A673 (cell line): Measurements from ENCODE around the gene MEOX1. TPM values are rescaled to one million over a fixed set of nuclear protein-coding genes. Genes with fewer than 3 reads are reported as not detected.

ENCODE experiments used
- BruUV-seq: library from RNA; stranded (reverse); fragments of 400-500 nt; replicated peaks from 2 replicates; lab custom pipeline; 2021; lab: Mats Ljungman, UMichigan
- CTCF ChIA-PET: fragments of 300-600 bp; sonication (Branson Sonifier 250); formaldehyde crosslinking; loops from one replicate; lab custom pipeline; 2022; ENCODE audit warnings: antibody characterized with exemption; lab: Charles Lee
- POLR2A ChIA-PET: fragments of 300-600 bp; sonication (Branson Sonifier 250); formaldehyde crosslinking; loops from one replicate; lab custom pipeline; 2022; ENCODE audit warnings: antibody characterized with exemption; ENCODE audit not compliant: low non-redundant PET; lab: Charles Lee
- DNase-seq: peaks from one replicate; pipeline ENCODE4 v3.0.0-alpha.2; 2015; ENCODE audit warnings: low spot score
- H3K27ac ChIP-seq: fragments of 200-600 bp; sonication (generic); 2 replicates; pipeline ENCODE4 v1.5.1; 2016; ENCODE audit warnings: mixed run types, low read depth, mild to moderate bottlenecking, mixed read lengths, antibody characterized with exemption, low read length; ENCODE audit not compliant: poor library complexity, severe bottlenecking
- H3K27me3 ChIP-seq: fragments of 200-600 bp; sonication (generic); replicated peaks from 2 replicates; pipeline ENCODE4 v1.6.1; 2017; ENCODE audit warnings: mixed run types, low read depth, mild to moderate bottlenecking, mixed read lengths, antibody characterized with exemption, low read length; ENCODE audit not compliant: insufficient read depth, poor library complexity
- H3K36me3 ChIP-seq: fragments of 200-600 bp; sonication (generic); 2 replicates; pipeline ENCODE4 v1.6.1; 2016; ENCODE audit warnings: mixed run types, mild to moderate bottlenecking, mixed read lengths, antibody characterized with exemption, low read length; ENCODE audit not compliant: insufficient read depth, poor library complexity, severe bottlenecking
- H3K4me1 ChIP-seq: fragments of 200-600 bp; sonication (generic); 2 replicates; pipeline ENCODE4 v1.6.1; 2017; ENCODE audit warnings: mixed run types, mild to moderate bottlenecking, mixed read lengths, antibody characterized with exemption, low read length; ENCODE audit not compliant: insufficient read depth, poor library complexity, severe bottlenecking
- H3K4me3 ChIP-seq: fragments of 200-600 bp; sonication (generic); 2 replicates; pipeline ENCODE4 v1.5.1; 2016; ENCODE audit warnings: low read depth, mixed run types, mild to moderate bottlenecking, mixed read lengths, low read length; ENCODE audit not compliant: poor library complexity, severe bottlenecking
- H3K9me3 ChIP-seq: fragments of 200-600 bp; sonication (generic); 2 replicates; pipeline ENCODE4 v1.6.1; 2016; ENCODE audit warnings: mixed run types, low read depth, mild to moderate bottlenecking, mixed read lengths, antibody characterized with exemption, low read length; ENCODE audit not compliant: poor library complexity, severe bottlenecking
- EZH2 ChIP-seq: fragments of 200-600 bp; sonication (generic); IDR thresholded peaks from 2 replicates; pipeline ENCODE4 v1.6.1; 2017; ENCODE audit warnings: borderline replicate concordance, low read depth, mild to moderate bottlenecking, mixed read lengths, antibody characterized with exemption, low read length; ENCODE audit not compliant: poor library complexity, severe bottlenecking
- intact Hi-C: fragments of 100-400 bp; cut with micrococcal nuclease; formaldehyde crosslinking; loops from one replicate; pipeline ENCODE4 v1.10.0; 2022; ENCODE audit not compliant: unreplicated experiment
- total RNA-seq: library from RNA; stranded (reverse); gene quantifications from 2 replicates; pipeline ENCODE4 v1.2.3, GENCODE V29; 2021
- TF ChIP-seq, protein P1 (sequence below): fragments of 300-800, 200-600 bp; sonication (generic); conservative IDR thresholded peaks from 2 replicates; pipeline ENCODE4 v1.5.1; 2017; ENCODE audit warnings: low read depth, mild to moderate bottlenecking, antibody characterized with exemption, low read length, moderate library complexity, mixed read lengths

MEOX1 gene
- total RNA-seq, 1 experiment from 2014 or later: 0.82 TPM

GRCh38 chr17:43673516-43674323 is 12.0 kb upstream of the MEOX1 start:
- CTCF ChIA-PET: interaction anchor here (1.0 to 1.8 kb wide), 3 partner anchors 44 to 100 kb away, joined by 3 to 23 read pairs (median 6); no protein-coding TSS in a partner anchor
- peak; percentile 45 for DNase-seq
- H3K36me3 ChIP-seq: no peaks in the 10 kb centered on the region
- no peak overlapping the region for H3K4me3 ChIP-seq
- no peak overlapping the region for H3K27ac ChIP-seq
- TF ChIP-seq EZH2: no peak
- TF ChIP-seq, protein P1, sequence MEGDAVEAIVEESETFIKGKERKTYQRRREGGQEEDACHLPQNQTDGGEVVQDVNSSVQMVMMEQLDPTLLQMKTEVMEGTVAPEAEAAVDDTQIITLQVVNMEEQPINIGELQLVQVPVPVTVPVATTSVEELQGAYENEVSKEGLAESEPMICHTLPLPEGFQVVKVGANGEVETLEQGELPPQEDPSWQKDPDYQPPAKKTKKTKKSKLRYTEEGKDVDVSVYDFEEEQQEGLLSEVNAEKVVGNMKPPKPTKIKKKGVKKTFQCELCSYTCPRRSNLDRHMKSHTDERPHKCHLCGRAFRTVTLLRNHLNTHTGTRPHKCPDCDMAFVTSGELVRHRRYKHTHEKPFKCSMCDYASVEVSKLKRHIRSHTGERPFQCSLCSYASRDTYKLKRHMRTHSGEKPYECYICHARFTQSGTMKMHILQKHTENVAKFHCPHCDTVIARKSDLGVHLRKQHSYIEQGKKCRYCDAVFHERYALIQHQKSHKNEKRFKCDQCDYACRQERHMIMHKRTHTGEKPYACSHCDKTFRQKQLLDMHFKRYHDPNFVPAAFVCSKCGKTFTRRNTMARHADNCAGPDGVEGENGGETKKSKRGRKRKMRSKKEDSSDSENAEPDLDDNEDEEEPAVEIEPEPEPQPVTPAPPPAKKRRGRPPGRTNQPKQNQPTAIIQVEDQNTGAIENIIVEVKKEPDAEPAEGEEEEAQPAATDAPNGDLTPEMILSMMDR: peak; percentile 74
- POLR2A ChIA-PET: no interaction called here
- no peaks in the 10 kb centered on the region for H3K9me3 ChIP-seq
- no TSS peak for BruUV-seq
- H3K4me1 ChIP-seq: peaks cover 12% of the 10 kb centered on the region
- H3K27me3 ChIP-seq: no peaks in the 10 kb centered on the region
- intact Hi-C loops: loop anchor here (1.0 kb wide), 1 partner anchor 97 kb away; no protein-coding TSS in a partner anchor

DNA sequence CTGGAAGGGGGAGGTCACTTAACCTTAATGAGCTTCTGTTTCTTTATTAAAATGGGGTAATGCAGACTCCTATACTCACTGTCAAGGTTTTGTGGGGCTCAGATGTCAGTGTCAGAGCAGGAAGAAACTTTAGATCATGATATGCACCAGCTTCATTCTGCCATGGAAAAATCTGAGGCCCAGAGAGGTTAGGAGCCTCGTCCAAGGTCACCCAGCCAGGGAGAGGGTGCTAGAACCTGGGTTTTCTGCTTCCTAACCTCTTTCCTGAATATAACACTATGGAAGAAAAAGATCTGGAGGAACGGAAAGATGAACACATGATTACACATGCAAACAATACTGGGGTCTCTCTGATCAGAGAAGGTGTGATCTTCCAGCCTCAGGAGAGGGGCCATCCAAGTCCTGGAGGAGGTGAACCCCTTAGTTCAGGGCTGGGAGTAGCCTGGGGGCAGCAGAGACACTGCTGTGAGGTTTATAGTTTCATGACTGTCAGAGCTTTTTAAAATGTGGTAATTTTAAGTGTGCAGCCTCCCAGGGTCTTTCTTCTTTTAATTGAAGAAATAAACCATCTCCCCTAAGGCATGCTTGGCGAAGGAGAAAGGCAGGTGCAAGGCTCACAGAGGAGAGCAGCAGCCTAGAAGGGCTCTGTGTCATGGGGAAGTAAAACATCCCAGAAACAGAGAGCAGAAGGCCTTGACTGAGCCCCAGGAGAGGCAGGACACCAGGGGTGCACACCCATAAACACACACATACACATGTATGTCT is 10.2 kb upstream of the MEOX1 start:
- no peak overlapping the region for H3K27ac ChIP-seq
- ChIA-PET CTCF (no interaction called here), POLR2A (interaction anchor here (0.7 kb wide), 1 partner anchor 109 kb away, joined by 3 read pairs; no protein-coding TSS in a partner anchor)
- no peaks in the 10 kb centered on the region for H3K27me3 ChIP-seq
- no TSS peak for BruUV-seq
- no peaks in the 10 kb centered on the region for H3K9me3 ChIP-seq
- H3K4me3 ChIP-seq: no peak overlapping the region
- intact Hi-C loops: no loop called here
- TF ChIP-seq EZH2: no peak
- TF ChIP-seq, protein P1: no peak
- DNase-seq: no peak
- peaks cover 9% of the 10 kb centered on the region for H3K4me1 ChIP-seq
- no peaks in the 10 kb centered on the region for H3K36me3 ChIP-seq

DNA sequence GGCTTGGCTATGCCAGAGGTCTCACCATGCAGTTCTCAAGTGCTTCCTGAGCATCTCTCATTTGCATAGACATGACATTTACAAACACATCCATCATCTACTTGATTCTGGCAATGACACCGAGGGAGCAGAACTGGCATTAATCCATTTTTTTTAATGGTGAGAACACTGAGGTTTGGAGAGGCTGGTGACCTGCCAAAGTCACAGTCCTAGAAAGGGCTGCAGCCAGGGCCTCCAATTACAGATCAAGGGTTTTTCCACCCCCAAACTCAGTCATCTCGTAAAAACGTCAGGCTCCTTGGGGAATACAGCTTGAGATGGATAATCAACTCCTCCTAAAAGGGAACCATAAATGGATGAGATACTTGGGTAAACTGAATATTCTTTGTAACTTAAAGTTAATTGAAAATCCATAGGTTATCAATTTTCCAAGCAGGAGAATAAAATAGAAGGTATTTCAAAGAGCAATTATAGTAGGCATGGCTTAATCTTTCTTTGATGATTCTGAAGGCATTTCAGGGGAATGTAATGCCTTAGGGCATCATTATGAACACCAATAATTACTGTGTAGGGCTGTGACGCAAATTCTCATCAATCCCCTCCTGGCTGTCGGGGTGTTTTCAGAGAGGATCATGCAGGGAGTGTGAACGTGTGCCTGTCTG is 9.4 kb upstream of the MEOX1 start:
- Histone ChIP-seq H3K27me3 (no peaks in the 10 kb centered on the region), H3K27ac (no peak overlapping the region), H3K4me1 (peaks cover 9% of the 10 kb centered on the region), H3K4me3 (no peak overlapping the region), H3K9me3 (no peaks in the 10 kb centered on the region), H3K36me3 (no peaks in the 10 kb centered on the region)
- intact Hi-C loops: no loop called here
- ChIA-PET POLR2A (interaction anchor here (0.7 kb wide), 1 partner anchor 109 kb away, joined by 3 read pairs; no protein-coding TSS in a partner anchor), CTCF (no interaction called here)
- BruUV-seq: no TSS peak
- DNase-seq: peak; percentile 22
- no peak for TF ChIP-seq EZH2
- TF ChIP-seq, protein P1: no peak
